Esophagus squamous epithelium (tissue), 4 donors: ENCODE measurements around the gene PINLYP.

ENCODE experiments used
- POLR2A ChIP-seq, 4 donors: fragments of 450-650 bp; IDR thresholded peaks; one replicate each; pipeline ENCODE4 v1.6.1; 2017; ENCODE audit warnings: antibody characterized with exemption in 4 of 4, mild to moderate bottlenecking in 4 of 4, moderate library complexity in 3 of 4
- TF ChIP-seq, protein P1 (sequence below), 6 experiments: fragments of 450-650 bp in 4 of 6; fragments of 200-600 bp in 2 of 6; sonication (generic) in 2 of 6; IDR thresholded peaks; one replicate each; pipeline ENCODE4 v1.5.1; 2016 to 2019; ENCODE audit warnings: antibody characterized with exemption in 6 of 6, mild to moderate bottlenecking in 4 of 6, moderate library complexity in 4 of 6

DNA sequence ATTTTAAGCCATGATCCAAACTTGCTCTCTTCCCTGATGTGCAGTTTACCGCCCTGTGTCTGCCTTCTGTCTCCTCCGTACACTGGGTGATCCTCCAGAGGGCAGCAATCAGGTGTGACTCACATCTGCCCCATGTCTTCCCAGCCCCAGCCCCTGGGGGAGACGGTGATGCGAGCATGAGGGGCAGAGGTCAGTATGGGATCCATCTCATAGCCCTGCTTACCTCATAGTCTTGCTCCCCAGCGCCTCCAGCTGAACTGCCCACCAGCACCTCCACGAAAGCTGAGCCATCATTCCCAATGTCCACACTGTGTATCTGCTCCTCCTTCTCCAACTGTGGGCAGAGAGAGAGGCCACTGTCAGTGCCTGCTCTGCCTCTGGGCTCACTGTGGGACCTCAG is 14.9 kb upstream of the PINLYP start:
- TF ChIP-seq, protein P1, sequence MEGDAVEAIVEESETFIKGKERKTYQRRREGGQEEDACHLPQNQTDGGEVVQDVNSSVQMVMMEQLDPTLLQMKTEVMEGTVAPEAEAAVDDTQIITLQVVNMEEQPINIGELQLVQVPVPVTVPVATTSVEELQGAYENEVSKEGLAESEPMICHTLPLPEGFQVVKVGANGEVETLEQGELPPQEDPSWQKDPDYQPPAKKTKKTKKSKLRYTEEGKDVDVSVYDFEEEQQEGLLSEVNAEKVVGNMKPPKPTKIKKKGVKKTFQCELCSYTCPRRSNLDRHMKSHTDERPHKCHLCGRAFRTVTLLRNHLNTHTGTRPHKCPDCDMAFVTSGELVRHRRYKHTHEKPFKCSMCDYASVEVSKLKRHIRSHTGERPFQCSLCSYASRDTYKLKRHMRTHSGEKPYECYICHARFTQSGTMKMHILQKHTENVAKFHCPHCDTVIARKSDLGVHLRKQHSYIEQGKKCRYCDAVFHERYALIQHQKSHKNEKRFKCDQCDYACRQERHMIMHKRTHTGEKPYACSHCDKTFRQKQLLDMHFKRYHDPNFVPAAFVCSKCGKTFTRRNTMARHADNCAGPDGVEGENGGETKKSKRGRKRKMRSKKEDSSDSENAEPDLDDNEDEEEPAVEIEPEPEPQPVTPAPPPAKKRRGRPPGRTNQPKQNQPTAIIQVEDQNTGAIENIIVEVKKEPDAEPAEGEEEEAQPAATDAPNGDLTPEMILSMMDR (IDR thresholded peaks at IDR 0.05), result no peak
- TF ChIP-seq POLR2A (IDR thresholded peaks at IDR 0.05), result no peak
